ENCODE results near the gene TRPC4AP.
"Not testable (repeated sequence)": the region's sequence is repeated elsewhere in the genome, so short reads cannot be mapped to it uniquely, and the experiment has no call there.

The TRPC4AP gene

GRCh38 chr20:35104685-35105295 lies 12.2 kb upstream of the TRPC4AP start:
- no peak for DNase-seq (ENCODE audit: low read depth in 3 of 3)

- no peak for DNase-seq (ENCODE audit: low read depth in 3 of 3)
These were observed 9.0 kb upstream of the TRPC4AP start for GRCh38 chr20:35101620-35102019.

- peak in 1 of 3 donors; percentile 8 for DNase-seq (ENCODE audit: low read depth in 3 of 3)
These were observed 769 bp upstream of the TRPC4AP start for GRCh38 chr20:35093267-35093884.

- DNase-seq (ENCODE audit: low read depth in 3 of 3): no peak
These were observed 637 bp downstream of the TRPC4AP start for GRCh38 chr20:35091816-35092523.

- no peak for DNase-seq (ENCODE audit: low read depth in 3 of 3)
These were observed 4.1 kb downstream of the TRPC4AP start for GRCh38 chr20:35088231-35089145.

- no peak for DNase-seq (ENCODE audit: low read depth in 3 of 3)
These were observed 4.8 kb downstream of the TRPC4AP start for GRCh38 chr20:35087791-35088190.

- DNase-seq (ENCODE audit: low read depth in 3 of 3): no peak
These were observed 5.3 kb downstream of the TRPC4AP start for GRCh38 chr20:35087355-35087754.

GRCh38 chr20:35085477-35086225 lies 7.0 kb downstream of the TRPC4AP start:
- no peak for DNase-seq (ENCODE audit: low read depth in 3 of 3)

GRCh38 chr20:35084998-35085397 lies 7.6 kb downstream of the TRPC4AP start:
- DNase-seq (ENCODE audit: low read depth in 3 of 3): no peak

- DNase-seq (ENCODE audit: low read depth in 3 of 3): not testable (repeated sequence)
These were observed 12.3 kb downstream of the TRPC4AP start for GRCh38 chr20:35080348-35080642.

- no peak for DNase-seq (ENCODE audit: low read depth in 3 of 3)
These were observed 12.9 kb downstream of the TRPC4AP start for GRCh38 chr20:35079472-35080347.

- no peak for DNase-seq (ENCODE audit: low read depth in 3 of 3)
These were observed 14.7 kb downstream of the TRPC4AP start for GRCh38 chr20:35077872-35078271.

GRCh38 chr20:35077341-35077740 lies 15.3 kb downstream of the TRPC4AP start:
- no peak for DNase-seq (ENCODE audit: low read depth in 3 of 3)

- DNase-seq (ENCODE audit: low read depth in 3 of 3): not testable (repeated sequence)
These were observed 21.0 kb downstream of the TRPC4AP start for GRCh38 chr20:35071436-35072153.

- no peak for DNase-seq (ENCODE audit: low read depth in 3 of 3)
These were observed 26.4 kb downstream of the TRPC4AP start for GRCh38 chr20:35066194-35066593.

- no peak for DNase-seq (ENCODE audit: low read depth in 3 of 3)
These were observed 27.4 kb downstream of the TRPC4AP start for GRCh38 chr20:35065181-35065580.

GRCh38 chr20:35063168-35063567 lies 29.4 kb downstream of the TRPC4AP start:
- DNase-seq (ENCODE audit: low read depth in 3 of 3): no peak

GRCh38 chr20:35062478-35062877 lies 30.1 kb downstream of the TRPC4AP start:
- no peak for DNase-seq (ENCODE audit: low read depth in 3 of 3)

GRCh38 chr20:35060168-35060567 lies 32.4 kb downstream of the TRPC4AP start:
- no peak for DNase-seq (ENCODE audit: low read depth in 3 of 3)

- DNase-seq (ENCODE audit: low read depth in 3 of 3): no peak
These were observed 33.0 kb downstream of the TRPC4AP start for GRCh38 chr20:35059612-35060011.

All from stimulated activated CD4-positive, alpha-beta T cell treated with anti-CD3 and anti-CD28 coated beads, TNF-alpha, amount 100 ng/mL, for 48 hours (primary cell).